CD4-positive, alpha-beta T cell (primary cell): ENCODE measurements around the gene RNF39. TPM values are rescaled to one million over a fixed set of nuclear protein-coding genes. Genes with fewer than 3 reads are reported as not detected.

Experiments used
- ATAC-seq: fragments of 200-7000 bp; cut with Tn5 transposase; one replicate; pipeline ENCODE4 v1.10.0; 2022; ENCODE audit warnings: mild to moderate bottlenecking; ENCODE audit not compliant: poor library complexity
- CTCF ChIA-PET: fragments of 350-600 bp; sonication (Branson Sonifier 250); formaldehyde crosslinking; loops from one replicate; lab custom pipeline; 2021; ENCODE audit warnings: antibody characterized with exemption, inconsistent platforms; lab: Charles Lee
- POLR2A ChIA-PET: fragments of 350-600 bp; sonication (Branson Sonifier 250); formaldehyde crosslinking; loops from one replicate; lab custom pipeline; 2021; ENCODE audit warnings: antibody characterized with exemption, inconsistent platforms; lab: Charles Lee
- DNase-seq, 14 experiments: peaks; one replicate each; pipeline ENCODE4 v3.0.0-alpha.2; 2013 to 2020; ENCODE audit warnings: mixed read lengths in 2 of 14
- H3K27ac ChIP-seq, 2 donors: one replicate each; pipeline versions ENCODE4 v1.5.1 to v1.7.0; 2013; ENCODE audit warnings: low read length in 2 of 2, low read depth in 1 of 2, mild to moderate bottlenecking in 1 of 2
- H3K27me3 ChIP-seq, 2 experiments: 1 replicate in 1 of 2; 2 replicates in 1 of 2; pipeline versions ENCODE4 v1.6.1 to v1.7.0; 2013; ENCODE audit warnings: low read length in 2 of 2, control low read depth in 1 of 2, mild to moderate bottlenecking in 1 of 2, moderate library complexity in 1 of 2; ENCODE audit not compliant: insufficient read depth in 2 of 2, control insufficient read depth in 1 of 2
- H3K36me3 ChIP-seq: one replicate; pipeline ENCODE4 v1.6.1; 2013; ENCODE audit warnings: low read length, control low read depth; ENCODE audit not compliant: insufficient read depth
- H3K4me1 ChIP-seq: one replicate; pipeline ENCODE4 v1.6.1; 2013; ENCODE audit warnings: low read length, control low read depth; ENCODE audit not compliant: insufficient read depth
- H3K4me3 ChIP-seq: one replicate; pipeline ENCODE4 v1.5.1; 2013; ENCODE audit warnings: mild to moderate bottlenecking, low read length, moderate library complexity
- H3K9me3 ChIP-seq, 2 experiments: 1 replicate in 1 of 2; 2 replicates in 1 of 2; pipeline versions ENCODE4 v1.6.1 to v1.7.0; 2013; ENCODE audit warnings: low read length in 2 of 2, mild to moderate bottlenecking in 2 of 2, control low read depth in 1 of 2, moderate library complexity in 1 of 2; ENCODE audit not compliant: control insufficient read depth in 1 of 2, insufficient read depth in 1 of 2
- H3K27ac Mint-ChIP-seq: one replicate; pipeline ENCODE4 v1.8.0; 2020; ENCODE audit warnings: mixed read lengths
- H3K27me3 Mint-ChIP-seq: one replicate; pipeline ENCODE4 v1.8.0; 2021; ENCODE audit warnings: mixed read lengths
- H3K36me3 Mint-ChIP-seq: one replicate; pipeline ENCODE4 v1.8.0; 2021; ENCODE audit warnings: low read depth, mixed read lengths
- H3K4me1 Mint-ChIP-seq: one replicate; pipeline ENCODE4 v1.8.0; 2021; ENCODE audit warnings: low read depth, mixed read lengths
- H3K4me3 Mint-ChIP-seq: one replicate; pipeline ENCODE4 v1.8.0; 2020; ENCODE audit warnings: mild to moderate bottlenecking, mixed read lengths
- H3K9me3 Mint-ChIP-seq: one replicate; pipeline ENCODE4 v1.8.0; 2020; ENCODE audit warnings: mixed read lengths
- intact Hi-C, 2 experiments: fragments of 100-400 bp; cut with DNase I in 1 of 2; cut with micrococcal nuclease in 1 of 2; formaldehyde crosslinking; loops; one replicate each; pipeline versions ENCODE4 v1.15.1 to v1.9.0; 2023 to 2025; cut with DNase I, micrococcal nuclease
- total RNA-seq, 174 experiments: library from RNA in 2 of 174; stranded (reverse) in 2 of 174; gene quantifications; one replicate each; pipeline ENCODE4 v1.2.3 and lab custom pipeline; 2021 to 2026
- TF ChIP-seq, protein P1 (sequence below): fragments of 200-600 bp; IDR thresholded peaks from one replicate; pipeline ENCODE4 v1.8.0; 2022; ENCODE audit warnings: antibody characterized with exemption, mild to moderate bottlenecking

Gene RNF39
- total RNA-seq, 2 experiments from 2014 or later, result not detected

GRCh38 chr6:30066577-30067459 lies 8.8 kb downstream of the RNF39 start, which contains the start of gene PPP1R11:
PPP1R11 (plus strand) TSS chr6:30067198; CDS start chr6:30067411, 213 bp downstream.
- Mint-ChIP-seq H3K27me3 (peaks cover 14% of the 10 kb centered on the region), H3K4me1 (peaks cover 69% of the 10 kb centered on the region), H3K4me3 (peak within 1 kb of the TSS; percentile 94), H3K9me3 (no peaks in the 10 kb centered on the region), H3K27ac (peak within 1 kb of the TSS; percentile 96), H3K36me3 (peaks cover 80% of the 10 kb centered on the region)
- ChIA-PET CTCF (interaction anchor here (1.4 to 1.6 kb wide), 2 partner anchors 36 to 64 kb away, joined by 5 read pairs; no protein-coding TSS in a partner anchor), POLR2A (interaction anchor here (0.6 to 2.3 kb wide), 18 partner anchors 8 to 1892 kb away, joined by 3 to 17 read pairs (median 4); partner anchors contain the start of genes NELFE, SKIC2 and TRIM26)
- TF ChIP-seq, protein P1, sequence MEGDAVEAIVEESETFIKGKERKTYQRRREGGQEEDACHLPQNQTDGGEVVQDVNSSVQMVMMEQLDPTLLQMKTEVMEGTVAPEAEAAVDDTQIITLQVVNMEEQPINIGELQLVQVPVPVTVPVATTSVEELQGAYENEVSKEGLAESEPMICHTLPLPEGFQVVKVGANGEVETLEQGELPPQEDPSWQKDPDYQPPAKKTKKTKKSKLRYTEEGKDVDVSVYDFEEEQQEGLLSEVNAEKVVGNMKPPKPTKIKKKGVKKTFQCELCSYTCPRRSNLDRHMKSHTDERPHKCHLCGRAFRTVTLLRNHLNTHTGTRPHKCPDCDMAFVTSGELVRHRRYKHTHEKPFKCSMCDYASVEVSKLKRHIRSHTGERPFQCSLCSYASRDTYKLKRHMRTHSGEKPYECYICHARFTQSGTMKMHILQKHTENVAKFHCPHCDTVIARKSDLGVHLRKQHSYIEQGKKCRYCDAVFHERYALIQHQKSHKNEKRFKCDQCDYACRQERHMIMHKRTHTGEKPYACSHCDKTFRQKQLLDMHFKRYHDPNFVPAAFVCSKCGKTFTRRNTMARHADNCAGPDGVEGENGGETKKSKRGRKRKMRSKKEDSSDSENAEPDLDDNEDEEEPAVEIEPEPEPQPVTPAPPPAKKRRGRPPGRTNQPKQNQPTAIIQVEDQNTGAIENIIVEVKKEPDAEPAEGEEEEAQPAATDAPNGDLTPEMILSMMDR, result no peak
- Histone ChIP-seq H3K4me1 (peaks cover 42% of the 10 kb centered on the region), H3K9me3 (no peaks in the 10 kb centered on the region), H3K4me3 (peak within 1 kb of the TSS; percentile 79), H3K27ac (peak within 1 kb of the TSS; percentile 83 to 96), H3K36me3 (peaks cover 53% of the 10 kb centered on the region), H3K27me3 (peaks cover 9% of the 10 kb centered on the region in 2 experiments)
- intact Hi-C loops, result loop anchor here (1.0 to 10.0 kb wide), 8 partner anchors 35 to 1888 kb away; partner anchors contain the start of genes GNL1 (in 1 of the 2), HLA-A (in 1 of the 2), NELFE (in 1 of the 2) and PRR3 (in 1 of the 2)
- DNase-seq, result peak; percentile 95 to 100 (median 98)
- peak; percentile 95 for ATAC-seq

- H3K4me3 Mint-ChIP-seq, result peak overlapping the region; percentile 94
- peak overlapping the region; percentile 79 for H3K4me3 ChIP-seq
- peak in 3 of 14 experiments; percentile 47 to 52 (median 47) for DNase-seq
Observed at GRCh38 chr6:30066082-30066481, 9.5 kb downstream of the RNF39 start.

More at GRCh38 chr6:30066082-30066481, 9.5 kb downstream of the RNF39 start:
- peaks cover 72% of the 10 kb centered on the region for H3K4me1 Mint-ChIP-seq
- H3K9me3 Mint-ChIP-seq, result no peaks in the 10 kb centered on the region
- intact Hi-C loops, result loop anchor here (2.0 to 10.0 kb wide), 7 partner anchors 37 to 1889 kb away; partner anchors contain the start of genes GNL1 (in 1 of the 2), HLA-A (in 1 of the 2), NELFE (in 1 of the 2) and PRR3 (in 1 of the 2)
- H3K27me3 ChIP-seq, result peaks cover 6% of the 10 kb centered on the region in 2 experiments
- peaks cover 88% of the 10 kb centered on the region for H3K36me3 Mint-ChIP-seq
- no peak for ATAC-seq
- ChIA-PET POLR2A (interaction anchor here (0.6 to 2.3 kb wide), 18 partner anchors 9 to 1893 kb away, joined by 3 to 17 read pairs (median 4); partner anchors contain the start of genes NELFE, SKIC2 and TRIM26), CTCF (interaction anchor here (0.6 to 1.6 kb wide), 3 partner anchors 37 to 417 kb away, joined by 3 to 5 read pairs (median 5); no protein-coding TSS in a partner anchor)
- peaks cover 53% of the 10 kb centered on the region for H3K36me3 ChIP-seq
- TF ChIP-seq, protein P1, result no peak
- H3K27ac Mint-ChIP-seq, result peak overlapping the region; percentile 96
- H3K27ac ChIP-seq, result peak overlapping the region; percentile 71 to 83
- H3K4me1 ChIP-seq, result peaks cover 39% of the 10 kb centered on the region
- H3K9me3 ChIP-seq, result no peaks in the 10 kb centered on the region
- peaks cover 10% of the 10 kb centered on the region for H3K27me3 Mint-ChIP-seq
